Stimulated activated naive CD4-positive, alpha-beta T cell treated with Interleukin-2 at 50 U/mL for 16 hours (primary cell): ENCODE results near the gene MMP24OS.
"Not testable (repeated sequence)": the region's sequence is repeated elsewhere in the genome, so short reads cannot be mapped to it uniquely, and the experiment has no call there.

ENCODE experiments used
- DNase-seq: peaks from one replicate; lab custom pipeline; 2025; lab: John Stamatoyannopoulos, UW

MMP24OS gene

DNA sequence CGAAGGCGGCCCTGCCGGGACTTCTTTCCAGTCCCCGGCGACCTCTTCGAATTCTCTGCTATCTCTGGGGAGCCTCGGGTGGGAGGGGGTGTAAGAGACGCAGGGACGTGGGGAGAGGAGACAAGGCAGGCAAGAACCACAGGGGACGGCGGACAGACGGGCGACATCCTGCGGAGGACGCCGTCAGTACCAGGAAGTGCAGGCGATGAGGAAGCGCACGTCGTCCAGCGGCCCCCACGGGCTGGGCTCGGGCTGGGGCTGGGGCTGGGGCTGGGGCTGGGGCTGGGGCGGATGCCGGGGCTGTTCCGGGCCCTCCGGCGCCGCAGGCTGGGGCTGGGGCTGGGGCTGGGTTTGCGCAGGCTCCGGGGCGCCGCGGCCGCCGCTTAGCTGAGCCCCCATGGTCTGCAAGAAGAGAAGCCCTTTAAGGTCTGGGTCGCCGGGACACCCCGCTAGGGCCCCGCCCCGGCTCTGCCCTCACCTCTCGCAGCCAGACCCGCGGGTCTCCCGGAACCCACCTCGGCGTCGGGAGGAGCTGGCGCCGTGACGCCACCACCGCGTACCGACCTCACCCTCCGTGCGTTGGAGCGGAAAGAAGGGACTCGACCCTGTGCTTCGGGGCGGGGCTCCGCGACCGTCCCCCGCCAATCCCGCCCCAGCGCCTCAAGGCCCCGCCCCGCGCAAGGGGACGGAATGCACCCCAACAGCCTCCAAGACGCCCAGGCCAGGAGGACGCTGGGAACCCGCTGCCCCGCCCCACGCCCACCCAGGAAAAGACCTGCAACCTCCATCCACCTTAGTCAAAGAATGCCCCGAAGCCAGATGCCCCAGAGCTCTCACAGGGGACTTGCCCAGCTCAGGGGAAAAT, at the start of gene MMP24OS:
Gene MMP24OS (minus strand): TSS at position 592 of the 865 bp plus-strand sequence. CDS start 193 bp downstream, at position 399.
- DNase-seq: peak; percentile 86

DNA sequence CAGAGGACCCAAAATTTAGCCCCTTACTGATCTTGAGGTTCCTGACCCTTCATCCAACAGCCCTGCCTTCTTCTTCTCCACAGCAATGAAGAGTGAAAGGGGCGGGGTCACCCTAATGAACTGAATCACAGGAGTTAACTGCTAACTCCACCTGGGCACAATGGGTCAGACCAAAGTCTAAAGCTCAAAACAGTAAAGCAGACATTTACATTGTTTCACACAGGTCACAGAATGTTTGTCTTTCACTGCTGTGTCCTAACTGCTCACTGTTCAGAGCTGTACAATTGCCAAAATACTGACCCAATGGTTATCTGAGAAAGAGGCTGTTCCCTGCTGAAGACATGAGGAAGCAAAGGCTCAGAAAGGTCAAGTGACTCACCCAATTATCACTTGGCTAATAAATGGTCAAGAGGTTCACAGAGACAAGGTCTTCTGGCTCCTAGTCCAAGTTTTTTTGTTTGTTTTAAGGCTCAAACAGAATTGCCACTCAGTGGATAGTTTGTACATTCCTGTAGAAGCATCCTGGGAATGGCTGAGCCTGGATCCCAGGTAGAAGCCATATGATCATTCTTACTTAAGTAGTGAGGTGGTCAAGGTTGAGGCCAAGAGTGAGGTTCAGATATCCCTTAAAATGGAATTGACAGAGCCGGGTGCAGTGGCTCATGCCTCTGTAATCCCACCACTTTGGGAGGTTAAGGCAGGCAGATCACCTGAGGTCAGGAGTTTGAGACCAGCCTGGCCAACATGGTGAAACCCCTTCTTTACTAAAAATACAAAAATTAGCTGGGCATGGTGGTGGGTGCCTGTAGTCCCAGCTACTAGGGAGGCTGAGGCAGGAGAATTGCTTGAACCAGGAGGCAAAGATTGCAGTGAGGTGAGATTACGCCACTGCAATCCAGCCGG, 49.4 kb upstream of the MMP24OS start:
- no peak for DNase-seq

DNA sequence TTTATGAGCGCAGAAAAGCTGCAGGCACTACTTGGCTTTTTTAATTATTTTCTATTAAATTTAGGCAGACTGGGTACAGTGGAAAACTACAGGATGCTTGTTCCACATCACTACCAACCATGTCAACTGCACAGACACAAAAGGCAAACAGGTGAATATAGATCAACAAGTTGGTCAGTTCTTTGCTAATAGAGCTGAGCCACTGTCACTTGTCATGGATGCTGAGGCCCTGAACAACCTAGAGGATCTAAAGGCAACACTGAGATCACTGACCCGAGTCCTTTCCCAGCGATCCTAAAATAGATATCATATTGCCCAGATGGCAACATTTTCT, 48.8 kb upstream of the MMP24OS start:
- DNase-seq: no peak

DNA sequence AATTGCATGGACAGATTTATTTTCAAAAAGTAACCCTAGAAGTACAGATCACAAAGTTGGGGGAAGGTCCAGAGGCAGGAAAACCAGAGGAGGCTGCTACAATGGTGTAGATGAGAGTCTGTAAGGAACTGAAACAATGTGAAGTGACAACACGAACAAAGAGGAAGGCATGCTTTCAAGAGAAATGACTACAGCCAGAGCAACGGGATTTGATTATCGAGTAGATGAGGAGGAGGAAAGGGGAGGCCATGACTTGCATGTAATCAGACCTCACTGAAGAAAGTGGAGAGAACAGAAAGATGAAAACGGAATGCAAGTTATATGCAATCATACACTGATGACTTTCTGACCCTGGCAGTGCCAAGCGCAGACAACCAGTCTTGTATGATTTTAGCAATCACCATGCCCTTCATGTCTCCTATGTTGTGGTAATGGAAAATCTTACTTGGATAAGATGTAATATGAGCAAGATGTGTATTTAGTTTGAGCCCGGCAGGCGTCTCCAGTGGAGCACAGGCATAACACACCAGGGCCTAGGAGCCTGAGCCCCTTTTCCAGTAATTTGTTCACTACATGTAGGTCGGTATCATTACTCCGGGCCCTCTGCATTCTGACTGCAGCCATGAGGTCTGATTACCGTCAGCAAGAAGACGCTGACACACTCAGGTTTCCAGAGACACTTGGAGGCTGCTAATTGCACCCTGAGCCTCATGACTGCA, 48.3 kb upstream of the MMP24OS start:
- DNase-seq: no peak

DNA sequence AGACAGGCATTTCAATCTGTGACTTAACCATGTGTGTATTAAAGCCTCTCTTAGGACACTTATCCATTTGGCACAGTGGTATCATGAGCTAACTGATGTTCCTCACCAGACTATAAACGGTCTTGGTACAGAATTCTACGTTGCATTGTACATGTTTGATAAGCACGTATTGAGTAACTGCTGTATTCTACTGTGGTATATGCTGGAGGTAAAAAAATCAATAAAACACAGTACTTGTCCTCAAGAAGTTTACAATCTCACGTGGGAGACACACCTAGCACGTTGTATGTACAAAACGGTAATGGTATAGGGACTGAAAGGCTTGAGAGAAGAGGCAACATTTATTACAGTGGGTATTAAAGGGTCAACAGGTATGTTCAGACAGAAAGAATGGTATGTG, 47.5 kb upstream of the MMP24OS start:
- DNase-seq: no peak

DNA sequence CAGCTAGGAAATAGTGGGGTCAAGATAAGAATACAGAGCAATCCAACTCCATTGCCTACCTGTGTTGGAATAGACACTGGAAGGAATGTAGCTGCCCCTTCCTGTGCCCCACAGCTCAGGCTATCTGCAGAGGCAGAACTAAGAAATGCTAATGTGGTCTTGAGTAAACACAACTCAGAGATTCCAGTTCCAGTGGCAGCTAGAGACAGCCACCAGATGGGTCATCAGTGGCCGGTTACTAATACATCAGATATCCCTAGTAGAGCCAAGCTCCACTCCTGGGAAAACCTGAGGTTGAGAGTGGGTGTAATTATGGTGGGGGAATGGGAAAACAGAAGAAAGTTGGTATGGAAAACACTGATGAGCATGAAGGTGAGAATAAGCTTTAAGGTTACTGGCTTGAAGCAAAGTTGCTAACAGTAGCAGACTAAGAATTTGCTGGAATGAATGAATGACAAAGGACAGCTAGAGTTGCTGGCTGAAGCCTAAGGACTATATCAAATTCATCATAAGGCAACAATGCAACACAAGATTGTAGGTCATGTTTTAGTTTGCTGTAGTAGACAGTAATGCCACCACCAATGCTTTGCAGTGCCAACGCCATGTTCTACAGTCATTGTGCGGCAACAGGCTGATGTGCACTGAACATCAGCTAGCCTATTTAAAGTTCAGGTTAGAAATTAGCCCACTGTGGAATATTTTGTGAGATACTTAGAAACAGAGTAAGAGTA, 42.6 kb upstream of the MMP24OS start:
- DNase-seq: no peak

DNA sequence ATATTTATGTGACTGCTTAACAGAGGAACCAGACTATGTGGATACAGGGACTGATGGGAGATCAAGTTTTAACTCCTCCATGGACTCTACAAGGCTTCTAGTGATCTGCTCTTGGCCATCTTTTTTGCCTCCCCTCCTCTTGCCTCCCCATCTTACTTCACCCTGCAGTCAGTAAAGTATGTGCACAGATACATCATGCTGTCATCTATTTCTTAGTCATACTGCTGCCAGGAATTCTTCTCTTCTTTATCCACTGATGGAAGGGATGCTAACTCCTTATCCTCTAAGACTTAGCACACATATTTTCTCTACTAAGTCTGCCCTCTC, 41.9 kb upstream of the MMP24OS start:
- DNase-seq: no peak

DNA sequence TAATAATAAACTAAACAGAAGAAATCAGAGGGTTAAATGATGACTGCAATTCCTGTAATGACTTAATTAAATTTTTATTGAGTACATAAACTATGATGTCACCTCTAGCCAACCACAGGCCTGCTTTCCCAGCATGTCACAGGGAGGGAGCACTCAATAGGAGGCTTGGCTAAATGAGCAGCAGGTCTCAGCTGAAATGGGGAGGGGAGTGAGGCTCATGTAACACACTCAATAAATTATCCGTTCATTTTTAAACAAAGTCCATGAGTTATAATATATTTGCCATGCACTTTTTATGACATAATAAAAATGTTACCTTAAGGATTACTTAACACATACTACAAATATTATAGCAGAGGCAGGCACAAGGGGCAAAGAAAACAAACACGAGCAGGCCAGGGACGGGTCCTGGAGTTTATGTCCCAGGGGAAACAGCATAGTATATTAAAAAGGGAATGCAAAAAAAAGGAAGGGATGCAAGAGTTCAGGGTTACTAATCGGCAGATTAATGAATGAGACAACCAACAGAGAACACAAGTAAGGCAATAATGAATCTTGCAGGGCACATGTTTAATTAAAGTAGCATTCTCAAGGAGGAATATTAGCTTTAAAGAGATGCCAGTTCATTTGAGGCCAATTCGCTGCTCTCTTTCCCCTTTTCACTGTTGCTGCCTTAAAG, 41.4 kb upstream of the MMP24OS start:
- DNase-seq: no peak

DNA sequence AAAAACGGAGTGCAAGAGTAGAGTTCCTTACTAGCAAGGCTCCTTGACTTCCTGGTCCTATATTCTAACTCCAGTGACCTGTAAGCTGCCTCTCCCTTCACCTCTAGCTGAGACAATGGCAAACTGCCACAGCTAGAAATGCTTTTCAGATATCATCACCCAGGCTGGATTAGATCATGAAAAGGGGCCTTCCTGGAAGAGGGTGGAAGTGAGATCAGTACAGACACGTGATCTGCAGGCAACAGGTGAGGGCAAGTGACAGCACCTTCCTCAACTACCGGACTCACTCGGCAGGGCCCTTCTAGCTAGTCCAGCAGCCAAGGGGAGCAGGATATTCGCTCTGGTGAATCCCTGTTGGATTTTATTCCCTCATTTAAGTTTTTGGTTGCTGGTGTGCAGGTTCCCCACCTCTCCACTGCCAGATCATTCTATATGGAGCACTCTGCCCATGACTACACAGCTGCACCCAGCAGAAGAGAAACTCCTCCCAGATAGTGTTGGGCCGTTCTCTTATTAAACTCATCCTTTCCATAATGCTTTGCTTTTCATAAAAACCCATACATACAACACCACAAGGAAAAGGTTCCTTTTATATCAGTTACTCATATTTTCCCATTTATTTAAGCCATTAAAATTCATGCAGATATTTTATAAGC, 40.7 kb upstream of the MMP24OS start:
- no peak for DNase-seq

DNA sequence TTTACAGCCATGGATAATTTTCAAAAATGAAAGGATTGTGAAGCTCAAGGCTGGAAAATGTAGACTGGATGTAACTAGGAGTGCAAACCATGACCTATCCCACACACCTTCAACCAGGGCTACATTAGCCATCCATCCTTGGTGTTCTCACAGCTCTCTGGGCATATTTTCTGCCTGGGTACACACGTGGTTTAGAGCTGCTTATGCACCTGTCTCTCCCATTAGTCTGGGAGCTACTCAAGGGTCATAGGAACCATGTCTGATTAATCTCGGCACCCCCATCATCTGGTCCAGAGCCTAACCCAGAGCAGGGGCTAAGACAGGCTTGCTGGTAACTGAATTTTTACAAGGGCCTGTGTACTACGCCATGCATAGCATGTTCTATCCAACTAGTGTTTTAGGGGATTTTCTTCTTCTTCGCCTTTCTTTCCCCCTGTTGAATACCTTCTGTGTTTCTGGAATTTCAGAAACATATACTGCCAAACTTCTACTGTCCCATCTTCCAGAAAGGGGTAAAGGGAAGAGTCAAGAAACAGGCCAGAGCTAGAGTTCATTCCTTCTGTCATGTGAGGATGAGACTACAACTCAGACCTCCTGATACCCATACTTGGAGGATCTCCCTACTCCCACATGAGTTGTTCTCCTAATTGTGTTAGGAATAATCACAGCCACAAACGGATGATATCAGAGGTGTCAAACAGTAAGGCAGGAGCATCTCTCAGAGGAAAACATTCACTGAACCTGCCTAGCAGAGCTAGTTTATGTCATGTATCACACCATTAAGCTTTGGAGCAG, 39.7 kb upstream of the MMP24OS start:
- DNase-seq: no peak

DNA sequence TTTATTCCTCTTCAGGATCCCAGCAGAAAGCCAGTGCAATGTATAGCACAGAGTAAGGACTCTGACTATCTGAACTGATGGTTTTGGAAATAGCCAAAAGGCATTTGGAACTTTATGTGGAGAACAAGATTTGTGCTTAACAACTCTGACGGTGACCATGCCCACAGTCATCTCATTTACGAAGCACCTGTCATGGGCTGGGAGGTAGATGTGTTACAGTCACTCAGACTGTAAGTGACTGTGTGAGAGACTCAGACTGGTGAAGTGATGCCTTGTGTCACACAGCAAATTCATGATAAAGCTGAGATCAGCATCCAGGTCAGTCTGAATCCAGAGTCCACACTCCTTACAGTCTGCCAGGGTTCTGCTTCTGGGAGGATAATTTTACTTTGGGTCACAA, 38.2 kb upstream of the MMP24OS start:
- DNase-seq: no peak

DNA sequence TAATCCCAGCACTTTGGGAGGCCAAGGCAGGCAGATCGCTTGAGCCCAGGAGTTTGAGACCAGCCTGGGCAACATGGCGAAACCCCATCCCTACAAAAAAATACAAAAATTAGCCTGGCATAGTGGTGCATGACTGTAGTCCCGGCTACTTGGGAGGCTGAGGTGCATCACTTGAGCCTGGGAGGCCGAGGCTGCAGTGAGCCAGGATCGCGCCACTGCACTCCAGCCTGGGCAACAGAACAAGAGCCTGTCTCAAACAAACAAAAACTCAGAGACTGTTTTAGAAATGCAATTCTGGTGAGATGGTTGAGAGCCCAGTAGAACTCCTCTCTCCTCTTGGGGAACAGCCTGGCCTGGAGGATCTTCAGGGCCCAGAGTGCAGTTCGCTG, 37.7 kb upstream of the MMP24OS start:
- not testable (repeated sequence) for DNase-seq

DNA sequence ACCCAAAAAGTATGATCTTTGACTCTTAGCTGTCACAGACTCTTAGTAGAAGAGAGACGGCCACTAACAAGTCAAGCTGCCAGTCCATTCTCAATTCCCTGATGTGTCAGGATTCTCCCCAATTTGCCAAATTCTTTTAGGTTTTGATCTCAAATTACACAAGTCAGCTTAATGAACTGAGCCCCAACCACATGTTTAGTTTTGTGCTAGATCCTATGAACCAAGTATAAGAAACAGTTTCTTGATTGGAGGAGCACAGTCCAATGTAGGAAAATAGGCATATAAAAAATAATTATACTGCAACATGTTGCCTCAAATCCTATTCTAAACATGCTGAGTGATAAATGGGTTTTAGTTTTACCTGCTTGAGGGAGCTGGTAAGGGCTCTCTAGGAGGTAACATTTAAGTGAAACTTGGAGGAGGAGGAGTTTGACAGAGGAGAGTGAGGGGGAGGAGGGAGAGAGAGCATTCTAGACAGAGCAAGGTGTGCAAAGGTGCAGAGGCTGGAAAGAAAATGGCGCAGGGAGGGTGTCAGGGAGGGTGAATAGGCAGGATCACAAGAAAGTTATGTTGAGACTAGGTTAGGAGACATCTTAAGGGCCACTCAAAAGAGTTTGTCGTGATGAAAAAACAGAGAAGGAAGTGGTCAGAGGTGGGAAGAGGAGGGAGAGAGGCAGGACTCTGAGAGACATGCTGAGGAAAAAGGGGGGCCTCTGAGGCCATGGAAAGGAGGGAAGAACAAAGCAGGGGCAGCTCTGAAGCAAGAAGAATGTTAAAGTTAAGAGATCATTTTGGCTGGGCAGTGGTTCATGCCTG, 37.1 kb upstream of the MMP24OS start:
- DNase-seq: no peak

DNA sequence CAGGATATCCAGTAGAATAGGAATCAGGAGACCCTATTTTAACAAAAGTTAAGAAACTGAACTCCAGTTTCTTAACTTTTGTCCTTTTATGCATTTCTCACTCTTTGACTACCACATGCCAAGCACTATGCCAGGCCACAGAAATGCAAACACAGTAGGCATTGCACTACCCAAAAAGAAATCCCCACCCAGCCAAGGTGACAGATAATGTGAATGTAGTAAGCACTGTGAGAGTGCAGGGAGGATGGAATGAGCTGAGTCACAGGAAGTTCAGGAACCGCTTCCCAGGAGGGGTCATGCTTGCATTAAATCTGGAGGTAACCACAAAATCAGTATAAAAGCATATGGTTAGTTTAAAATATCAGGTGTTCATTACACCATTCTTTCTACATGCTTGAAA, 34.4 kb upstream of the MMP24OS start:
- no peak for DNase-seq

DNA sequence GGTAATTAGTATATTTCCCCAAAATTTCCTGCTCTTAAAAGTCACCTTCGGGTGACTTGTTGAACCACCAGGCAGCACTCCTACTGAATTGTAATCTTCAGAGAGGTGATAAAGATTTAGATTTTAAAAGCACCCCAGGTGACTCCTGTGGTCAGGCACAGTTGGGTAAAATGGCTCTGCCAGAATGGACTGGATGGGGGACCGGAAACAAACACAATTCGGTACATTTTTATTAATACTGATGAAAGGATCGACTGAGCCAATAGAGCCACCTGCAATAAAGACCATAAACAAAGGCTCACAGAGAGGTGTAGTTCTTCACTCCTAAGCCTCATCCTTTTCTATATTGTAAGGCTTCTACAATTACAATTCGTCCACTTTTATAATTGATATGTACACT, 33.9 kb upstream of the MMP24OS start:
- no peak for DNase-seq

DNA sequence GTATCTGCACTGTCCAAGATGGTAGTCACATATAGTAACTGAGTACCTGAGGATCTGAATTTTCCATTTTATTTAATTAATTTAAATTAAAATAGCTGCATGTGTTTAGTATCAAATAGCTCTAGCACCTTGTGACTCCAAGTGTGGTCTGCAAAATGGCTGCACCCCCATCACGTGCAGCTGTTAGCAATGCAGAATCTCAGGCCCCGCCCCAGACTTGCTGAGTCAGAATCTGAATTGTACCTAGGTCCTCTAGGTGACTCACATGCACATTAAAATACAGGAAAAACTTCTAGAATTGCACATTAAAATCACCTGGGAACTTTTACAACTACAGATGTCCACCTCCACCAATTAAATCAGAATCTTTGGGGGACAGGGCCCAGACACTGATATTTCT, 33.5 kb upstream of the MMP24OS start:
- peak; percentile 67 for DNase-seq

DNA sequence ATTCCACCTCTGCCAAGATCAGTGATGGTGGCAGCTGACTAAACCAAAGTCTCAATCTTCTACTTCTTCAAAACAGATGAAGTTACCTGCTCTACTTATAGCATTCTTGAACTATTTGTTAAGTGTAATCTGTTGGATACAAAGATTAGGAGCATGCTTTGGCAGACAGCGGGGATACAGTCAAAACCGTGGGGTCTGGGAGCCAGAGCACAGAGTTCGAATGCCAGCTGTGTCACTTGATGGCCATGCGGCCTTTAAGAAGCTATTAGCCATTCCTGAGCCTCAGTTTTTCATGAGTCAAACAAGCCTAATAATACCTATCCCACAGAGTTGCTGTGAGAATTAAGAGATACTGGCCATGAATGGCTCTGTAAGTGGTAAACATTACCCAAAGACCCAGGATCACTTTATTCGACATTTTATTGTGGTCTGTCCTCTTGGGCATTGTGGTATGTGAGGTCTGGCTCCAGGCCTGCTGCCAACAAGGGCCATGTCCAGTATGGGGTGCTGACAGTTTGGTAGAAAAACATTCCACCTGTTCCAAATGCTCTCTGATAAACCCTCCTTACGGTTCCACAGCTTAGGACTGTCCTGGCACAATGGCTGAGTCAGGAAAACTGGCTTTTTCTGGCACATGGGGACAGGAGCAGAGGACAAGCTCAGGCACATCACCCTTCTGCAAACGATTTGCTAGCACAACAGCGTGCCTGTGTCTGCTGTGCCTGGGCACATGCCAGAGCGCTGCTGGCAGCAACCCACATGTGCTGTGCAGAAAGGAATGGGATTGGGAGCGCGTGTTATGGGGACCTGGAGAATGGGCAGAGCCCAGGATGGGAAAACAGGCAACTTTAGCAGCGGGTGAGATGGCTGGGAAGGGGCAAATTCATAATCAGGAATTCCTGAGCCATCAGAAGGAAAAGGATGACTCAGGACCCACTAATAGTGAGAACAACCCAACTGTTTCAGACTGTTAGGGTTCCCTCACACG, 30.0 kb upstream of the MMP24OS start:
- DNase-seq: no peak

DNA sequence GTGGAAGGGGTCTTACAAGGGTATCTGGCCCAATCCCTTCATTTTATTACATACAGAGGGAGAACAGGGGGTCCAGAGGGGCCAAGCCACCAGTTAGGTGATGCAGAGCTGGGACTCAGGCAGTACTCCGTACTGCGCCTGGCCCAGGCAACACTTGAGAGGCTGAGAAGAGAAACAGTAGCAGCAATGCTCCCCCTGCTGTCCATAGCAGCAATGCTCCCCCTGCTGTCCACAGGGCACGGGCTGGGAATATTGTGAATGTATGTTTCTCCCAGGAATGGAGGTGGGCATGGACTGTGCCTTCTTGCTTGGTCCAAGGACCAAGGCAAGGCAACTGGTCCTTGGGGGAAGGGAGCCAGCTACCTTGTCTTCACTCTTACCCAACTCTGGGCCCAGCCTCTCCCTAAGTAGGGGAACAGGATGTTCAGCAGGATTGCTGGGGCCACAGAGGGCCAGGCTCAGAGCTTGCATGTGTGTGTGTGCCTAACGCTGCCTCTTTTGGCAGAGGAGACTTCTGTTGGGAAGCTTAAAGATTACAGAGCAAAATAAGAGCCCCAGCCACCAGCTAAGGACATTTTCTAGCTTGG, 29.1 kb upstream of the MMP24OS start:
- no peak for DNase-seq
